Measurements from ENCODE around the gene ULK1.
"Not testable (repeated sequence)": the region's sequence is repeated elsewhere in the genome, so short reads cannot be mapped to it uniquely, and the experiment has no call there.

ULK1 gene

GRCh38 chr12:131885543-131886057 lies 8.8 kb upstream of the ULK1 start:
- no peak for DNase-seq (ENCODE audit: low read depth in 1 of 2, low spot score in 1 of 2)

- not testable (repeated sequence) for DNase-seq (ENCODE audit: low read depth in 1 of 2, low spot score in 1 of 2)
Observed at GRCh38 chr12:131891722-131892121, 2.7 kb upstream of the ULK1 start.

- no peak for DNase-seq (ENCODE audit: low read depth in 1 of 2, low spot score in 1 of 2)
Observed at GRCh38 chr12:131892711-131893604, 1.5 kb upstream of the ULK1 start.

GRCh38 chr12:131893605-131894312 lies 663 bp upstream of the ULK1 start:
- no peak for DNase-seq (ENCODE audit: low read depth in 1 of 2, low spot score in 1 of 2)

GRCh38 chr12:131894981-131895639 lies 688 bp downstream of the ULK1 start:
- no peak for DNase-seq (ENCODE audit: low read depth in 1 of 2, low spot score in 1 of 2)

GRCh38 chr12:131895640-131896079 lies 1.2 kb downstream of the ULK1 start:
- no peak for DNase-seq (ENCODE audit: low read depth in 1 of 2, low spot score in 1 of 2)

GRCh38 chr12:131896080-131896810 lies 1.8 kb downstream of the ULK1 start:
- peak; percentile 38 to 44 for DNase-seq (ENCODE audit: low read depth in 1 of 2, low spot score in 1 of 2)

- DNase-seq (ENCODE audit: low read depth in 1 of 2, low spot score in 1 of 2) = no peak
Observed at GRCh38 chr12:131896811-131897270, 2.4 kb downstream of the ULK1 start.

- no peak for DNase-seq (ENCODE audit: low read depth in 1 of 2, low spot score in 1 of 2)
Observed at GRCh38 chr12:131897276-131897675, 2.9 kb downstream of the ULK1 start.

GRCh38 chr12:131897875-131898274 lies 3.5 kb downstream of the ULK1 start:
- no peak for DNase-seq (ENCODE audit: low read depth in 1 of 2, low spot score in 1 of 2)

GRCh38 chr12:131900397-131900796 lies 6.0 kb downstream of the ULK1 start:
- no peak for DNase-seq (ENCODE audit: low read depth in 1 of 2, low spot score in 1 of 2)

- DNase-seq (ENCODE audit: low read depth in 1 of 2, low spot score in 1 of 2) = no peak
Observed at GRCh38 chr12:131901431-131902331, 7.3 kb downstream of the ULK1 start.

GRCh38 chr12:131902332-131903241 lies 8.2 kb downstream of the ULK1 start:
- no peak for DNase-seq (ENCODE audit: low read depth in 1 of 2, low spot score in 1 of 2)

- no peak for DNase-seq (ENCODE audit: low read depth in 1 of 2, low spot score in 1 of 2)
Observed at GRCh38 chr12:131903270-131904255, 9.1 kb downstream of the ULK1 start.

GRCh38 chr12:131904346-131904745 lies 9.9 kb downstream of the ULK1 start:
- DNase-seq (ENCODE audit: low read depth in 1 of 2, low spot score in 1 of 2) = no peak

GRCh38 chr12:131905081-131905629 lies 10.7 kb downstream of the ULK1 start:
- DNase-seq (ENCODE audit: low read depth in 1 of 2, low spot score in 1 of 2) = no peak

GRCh38 chr12:131905630-131906091 lies 11.2 kb downstream of the ULK1 start:
- DNase-seq (ENCODE audit: low read depth in 1 of 2, low spot score in 1 of 2) = no peak

Measured in activated CD4-positive, alpha-beta T cell treated with anti-CD3 and anti-CD28 coated beads, Interleukin-2, amount 50 U/mL, for 24 hours (primary cell).